Endodermal cell (in vitro differentiated cells): ENCODE results near the gene ZRSR2. TPM values are rescaled to one million over a fixed set of nuclear protein-coding genes. Genes with fewer than 3 reads are reported as not detected.
"Not testable (repeated sequence)": the region's sequence is repeated elsewhere in the genome, so short reads cannot be mapped to it uniquely, and the experiment has no call there.

Experiments used
- DNase-seq: peaks from one replicate; pipeline ENCODE4 v3.0.0-alpha.2; 2017
- H3K27ac ChIP-seq: 2 replicates; pipeline ENCODE4 v1.5.1; 2013; ENCODE audit warnings: mild to moderate bottlenecking, low read depth, low read length, moderate library complexity
- H3K27me3 ChIP-seq: 2 replicates; pipeline ENCODE4 v1.6.1; 2013; ENCODE audit warnings: mild to moderate bottlenecking, low read length, moderate library complexity; ENCODE audit not compliant: insufficient read depth, control insufficient read depth, poor library complexity, severe bottlenecking
- H3K36me3 ChIP-seq: 2 replicates; pipeline ENCODE4 v1.7.0; 2013; ENCODE audit warnings: mild to moderate bottlenecking, low read length, moderate library complexity; ENCODE audit not compliant: control insufficient read depth, insufficient read depth
- H3K4me1 ChIP-seq: one replicate; pipeline ENCODE4 v1.7.0; 2013; ENCODE audit warnings: low read length; ENCODE audit not compliant: control insufficient read depth, insufficient read depth
- H3K4me3 ChIP-seq: 2 replicates; pipeline ENCODE4 v1.5.1; 2013; ENCODE audit warnings: mild to moderate bottlenecking, low read length, moderate library complexity
- H3K9ac ChIP-seq: 2 replicates; pipeline ENCODE4 v1.6.1; 2013; ENCODE audit warnings: mild to moderate bottlenecking, low read length, moderate library complexity; ENCODE audit not compliant: poor library complexity, severe bottlenecking; ENCODE audit errors: extremely low read depth
- H3K9me3 ChIP-seq: 2 replicates; pipeline ENCODE4 v1.6.1; 2013; ENCODE audit warnings: mild to moderate bottlenecking, low read length, moderate library complexity; ENCODE audit not compliant: control insufficient read depth
- H3K27ac Mint-ChIP-seq: 2 replicates; pipeline ENCODE4 v1.8.0; 2020; ENCODE audit warnings: mixed read lengths
- H3K27me3 Mint-ChIP-seq: 2 replicates; pipeline ENCODE4 v1.8.0; 2021; ENCODE audit warnings: mild to moderate bottlenecking, mixed read lengths; ENCODE audit not compliant: insufficient read depth
- H3K36me3 Mint-ChIP-seq: 2 replicates; pipeline ENCODE4 v1.8.0; 2020; ENCODE audit warnings: low read depth, mixed read lengths
- H3K4me1 Mint-ChIP-seq: 2 replicates; pipeline ENCODE4 v1.8.0; 2020; ENCODE audit warnings: mixed read lengths
- H3K4me3 Mint-ChIP-seq: 2 replicates; pipeline ENCODE4 v1.8.0; 2020; ENCODE audit warnings: mild to moderate bottlenecking, moderate library complexity, mixed read lengths
- H3K9me3 Mint-ChIP-seq: 2 replicates; pipeline ENCODE4 v1.8.0; 2020; ENCODE audit warnings: mild to moderate bottlenecking, mixed read lengths
- CTCF ChIP-seq: fragments of 200-600 bp; sonication (generic); conservative IDR thresholded peaks from 2 replicates; pipeline ENCODE4 v1.5.0; 2021; ENCODE audit warnings: antibody characterized with exemption, mild to moderate bottlenecking
- WGBS, 2 experiments: methylation state at CpG; one replicate each; pipeline versions ENCODE4 v1.1.5 to v1.1.7; 2013; ENCODE audit warnings: missing lambda C conversion rate in 2 of 2, mixed read lengths in 1 of 2; ENCODE audit not compliant: insufficient coverage in 1 of 2, insufficient read length in 1 of 2; 5-methylcytosine and 5-hydroxymethylcytosine counted together
- total RNA-seq, 2 donors: library from RNA; stranded (reverse); fragmentation: NEBNext Ultra II Directional in 1 of 2; extraction: Animal tissue kit (Norgen Biotek cat#: 25700) in 1 of 2; gene quantifications; 2 replicates in 1 of 2; 3 replicates in 1 of 2; pipeline ENCODE4 v1.2.1, GENCODE V29; 2021

The ZRSR2 gene
- total RNA-seq, 2 donors from 2014 or later, result 7.3 to 18.1 TPM

GRCh38 chrX:15822922-15823321 is 32.6 kb downstream of the ZRSR2 start:
- H3K27me3 Mint-ChIP-seq, result no peaks in the 10 kb centered on the region
- H3K4me3 Mint-ChIP-seq, result no peak overlapping the region
- no peak overlapping the region for H3K4me3 ChIP-seq
- H3K36me3 ChIP-seq, result peaks cover 37% of the 10 kb centered on the region
- H3K4me1 ChIP-seq, result no peaks in the 10 kb centered on the region
- 93% methylated on average over 17 of the region's 23 CpGs; no CpG with 5 or more reads in 1 of the 2 experiments for WGBS, 2 experiments
- H3K36me3 Mint-ChIP-seq, result peaks cover 48% of the 10 kb centered on the region
- no peak for DNase-seq
- peaks cover 11% of the 10 kb centered on the region for H3K4me1 Mint-ChIP-seq
- no peak overlapping the region for H3K9ac ChIP-seq
- no peak overlapping the region for H3K27ac ChIP-seq
- H3K9me3 ChIP-seq, result no peaks in the 10 kb centered on the region
- no peak for TF ChIP-seq CTCF
- no peaks in the 10 kb centered on the region for H3K27me3 ChIP-seq
- no peaks in the 10 kb centered on the region for H3K9me3 Mint-ChIP-seq
- H3K27ac Mint-ChIP-seq, result no peak overlapping the region

- Mint-ChIP-seq H3K4me1 (peaks cover 28% of the 10 kb centered on the region), H3K4me3 (no peak overlapping the region), H3K36me3 (peaks cover 41% of the 10 kb centered on the region), H3K9me3 (no peaks in the 10 kb centered on the region), H3K27ac (peak overlapping the region; percentile 67), H3K27me3 (no peaks in the 10 kb centered on the region)
- Histone ChIP-seq H3K36me3 (peaks cover 43% of the 10 kb centered on the region), H3K9ac (no peak overlapping the region), H3K27ac (no peak overlapping the region), H3K27me3 (no peaks in the 10 kb centered on the region), H3K4me1 (no peaks in the 10 kb centered on the region), H3K9me3 (no peaks in the 10 kb centered on the region), H3K4me3 (no peak overlapping the region)
- no peak for DNase-seq
- 80% methylated on average over 2 of the region's 5 CpGs; no CpG with 5 or more reads in 1 of the 2 experiments for WGBS, 2 experiments
- no peak for TF ChIP-seq CTCF
Measured at GRCh38 chrX:15825936-15826335, 35.7 kb downstream of the ZRSR2 start.

- no peak overlapping the region for H3K9ac ChIP-seq
- TF ChIP-seq CTCF, result no peak
- H3K4me3 Mint-ChIP-seq, result no peak overlapping the region
- peaks cover 31% of the 10 kb centered on the region for H3K36me3 Mint-ChIP-seq
- H3K27me3 Mint-ChIP-seq, result no peaks in the 10 kb centered on the region
- no peaks in the 10 kb centered on the region for H3K4me1 ChIP-seq
- H3K4me1 Mint-ChIP-seq, result peaks cover 42% of the 10 kb centered on the region
- H3K36me3 ChIP-seq, result peaks cover 53% of the 10 kb centered on the region
- no peak overlapping the region for H3K4me3 ChIP-seq
- H3K9me3 ChIP-seq, result no peaks in the 10 kb centered on the region
- H3K27ac Mint-ChIP-seq, result peak overlapping the region; percentile 50
- H3K27me3 ChIP-seq, result no peaks in the 10 kb centered on the region
- no peak for DNase-seq
- no peaks in the 10 kb centered on the region for H3K9me3 Mint-ChIP-seq
- WGBS, 2 experiments, result 100% methylated on average over 1 of the region's 1 CpG; no CpG with 5 or more reads in 1 of the 2 experiments
- no peak overlapping the region for H3K27ac ChIP-seq
Measured at GRCh38 chrX:15829217-15829616, 38.9 kb downstream of the ZRSR2 start.

GRCh38 chrX:15831347-15831746 is 41.1 kb downstream of the ZRSR2 start:
- not testable (repeated sequence) for H3K9me3 Mint-ChIP-seq, H3K27ac Mint-ChIP-seq

More at GRCh38 chrX:15831347-15831746, 41.1 kb downstream of the ZRSR2 start:
- DNase-seq, H3K27ac ChIP-seq, H3K9ac ChIP-seq, H3K4me1 ChIP-seq, H3K4me3 Mint-ChIP-seq, H3K27me3 Mint-ChIP-seq, H3K27me3 ChIP-seq, H3K4me3 ChIP-seq, H3K9me3 ChIP-seq: not testable (repeated sequence)
- Mint-ChIP-seq H3K4me1 (peaks cover 53% of the 10 kb centered on the region), H3K36me3 (peaks cover 33% of the 10 kb centered on the region)
- WGBS, 2 experiments, result no CpG with 5 or more reads among the region's 2 CpGs
- H3K36me3 ChIP-seq, result peaks cover 45% of the 10 kb centered on the region
